SK-N-SH treated with all-trans-retinoic acid at 6 μM for 48 hours (cell line): Measurements from ENCODE around the gene GPSM1.

ENCODE experiments used
- ATAC-seq: fragments of 200-7000 bp; cut with Tn5 transposase; 3 replicates; pipeline ENCODE4 v1.9.1; 2020; ENCODE audit warnings: mild to moderate bottlenecking, moderate library complexity
- ARNTL ChIP-seq: fragments of 450-650 bp; formaldehyde crosslinking; IDR thresholded peaks from 2 replicates; pipeline ENCODE4 v1.5.0; 2020; ENCODE audit warnings: low read depth, mild to moderate bottlenecking, moderate library complexity, borderline replicate concordance
- BACH2 ChIP-seq: fragments of 250-450 bp; sonication (Bioruptor Pico); IDR thresholded peaks from 2 replicates; pipeline ENCODE4 v1.9.0; 2021; ENCODE audit warnings: mild to moderate bottlenecking, borderline replicate concordance
- CREB5 ChIP-seq: fragments of 250-450 bp; sonication (Bioruptor Pico); IDR thresholded peaks from 2 replicates; pipeline ENCODE4 v1.5.1; 2020; ENCODE audit warnings: low read depth, mild to moderate bottlenecking, moderate library complexity
- CSDC2 ChIP-seq: fragments of 250-450 bp; sonication (Bioruptor Pico); IDR thresholded peaks from 2 replicates; pipeline ENCODE4 v1.5.0; 2020; ENCODE audit warnings: mild to moderate bottlenecking, moderate library complexity
- ESRRG ChIP-seq: fragments of 250-450 bp; sonication (Bioruptor Pico); IDR thresholded peaks from 2 replicates; pipeline ENCODE4 v1.6.1; 2021; ENCODE audit warnings: mild to moderate bottlenecking
- GLIS3 ChIP-seq: fragments of 250-450 bp; sonication (Bioruptor Pico); IDR thresholded peaks from 2 replicates; pipeline ENCODE4 v1.5.0; 2020; ENCODE audit warnings: mild to moderate bottlenecking, moderate library complexity
- ISL1 ChIP-seq: fragments of 250-450 bp; sonication (Bioruptor Pico); IDR thresholded peaks from 2 replicates; pipeline ENCODE4 v2.1.2; 2022; ENCODE audit warnings: mild to moderate bottlenecking, moderate library complexity
- OSR1 ChIP-seq: fragments of 250-450 bp; sonication (Bioruptor Pico); IDR thresholded peaks from 2 replicates; pipeline ENCODE4 v1.8.0; 2022; ENCODE audit warnings: moderate library complexity, mild to moderate bottlenecking, inconsistent platforms
- PPARA ChIP-seq: fragments of 250-450 bp; sonication (Bioruptor Pico); IDR thresholded peaks from 2 replicates; pipeline ENCODE4 v1.5.0; 2020; ENCODE audit warnings: mild to moderate bottlenecking, borderline replicate concordance
- RARB ChIP-seq: fragments of 250-450 bp; sonication (Bioruptor Pico); IDR thresholded peaks from 2 replicates; pipeline ENCODE4 v1.8.0; 2021; ENCODE audit warnings: mild to moderate bottlenecking, moderate library complexity
- SNAI2 ChIP-seq: fragments of 250-450 bp; sonication (Bioruptor Pico); IDR thresholded peaks from 2 replicates; pipeline ENCODE4 v1.5.0; 2020; ENCODE audit warnings: mild to moderate bottlenecking, moderate library complexity
- TCF4 ChIP-seq: fragments of 250-450 bp; sonication (Bioruptor Pico); IDR thresholded peaks from 2 replicates; pipeline ENCODE4 v1.8.0; 2021; ENCODE audit warnings: mild to moderate bottlenecking, moderate library complexity, borderline replicate concordance
- TOX ChIP-seq: fragments of 250-450 bp; sonication (Bioruptor Pico); IDR thresholded peaks from 2 replicates; pipeline ENCODE4 v1.8.0; 2021; ENCODE audit warnings: mild to moderate bottlenecking, moderate library complexity, borderline replicate concordance
- ZC3H10 ChIP-seq: fragments of 250-450 bp; sonication (Bioruptor Pico); IDR thresholded peaks from 2 replicates; pipeline ENCODE4 v1.5.1; 2021; ENCODE audit warnings: mild to moderate bottlenecking, moderate library complexity
- ZNF565 ChIP-seq: fragments of 450-650 bp; formaldehyde crosslinking; conservative IDR thresholded peaks from 2 replicates; pipeline ENCODE4 v1.5.0; 2020; ENCODE audit warnings: low read depth, mild to moderate bottlenecking, moderate library complexity
- ZNF70 ChIP-seq: fragments of 450-650 bp; formaldehyde crosslinking; IDR thresholded peaks from 2 replicates; pipeline ENCODE4 v1.5.0; 2020; ENCODE audit warnings: mild to moderate bottlenecking, moderate library complexity
- ZNF8 ChIP-seq: fragments of 450-650 bp; formaldehyde crosslinking; IDR thresholded peaks from 2 replicates; pipeline ENCODE4 v1.5.0; 2020; ENCODE audit warnings: mild to moderate bottlenecking, moderate library complexity
- TF ChIP-seq, protein P1 (sequence below): fragments of 250-450 bp; sonication (Bioruptor Pico); IDR thresholded peaks from 2 replicates; pipeline ENCODE4 v1.8.0; 2020; ENCODE audit warnings: mild to moderate bottlenecking, moderate library complexity, borderline replicate concordance
- TF ChIP-seq, protein P2 (sequence below): fragments of 250-450 bp; sonication (Bioruptor Pico); IDR thresholded peaks from 2 replicates; pipeline ENCODE4 v1.8.0; 2021; ENCODE audit warnings: low read depth, mild to moderate bottlenecking, moderate library complexity, borderline replicate concordance
- TF ChIP-seq, protein P3 (sequence below): fragments of 250-450 bp; sonication (Bioruptor Pico); IDR thresholded peaks from 2 replicates; pipeline ENCODE4 v1.5.1; 2021; ENCODE audit warnings: mild to moderate bottlenecking, moderate library complexity

The GPSM1 gene

GRCh38 chr9:136306211-136307208 lies 20.8 kb upstream of the GPSM1 start:
- TF ChIP-seq BACH2 (CRISPR knock-in tag) (no peak), RARB (CRISPR knock-in tag) (no peak), OSR1 (CRISPR knock-in tag) (no peak), SNAI2 (CRISPR knock-in tag) (no peak), CREB5 (no peak), TCF4 (CRISPR knock-in tag) (no peak), ESRRG (CRISPR knock-in tag) (no peak), ZNF70 (no peak), ZNF565 (CRISPR knock-in tag) (no peak), GLIS3 (CRISPR knock-in tag) (no peak), ARNTL (CRISPR knock-in tag) (no peak)
- TF ChIP-seq, protein P1, sequence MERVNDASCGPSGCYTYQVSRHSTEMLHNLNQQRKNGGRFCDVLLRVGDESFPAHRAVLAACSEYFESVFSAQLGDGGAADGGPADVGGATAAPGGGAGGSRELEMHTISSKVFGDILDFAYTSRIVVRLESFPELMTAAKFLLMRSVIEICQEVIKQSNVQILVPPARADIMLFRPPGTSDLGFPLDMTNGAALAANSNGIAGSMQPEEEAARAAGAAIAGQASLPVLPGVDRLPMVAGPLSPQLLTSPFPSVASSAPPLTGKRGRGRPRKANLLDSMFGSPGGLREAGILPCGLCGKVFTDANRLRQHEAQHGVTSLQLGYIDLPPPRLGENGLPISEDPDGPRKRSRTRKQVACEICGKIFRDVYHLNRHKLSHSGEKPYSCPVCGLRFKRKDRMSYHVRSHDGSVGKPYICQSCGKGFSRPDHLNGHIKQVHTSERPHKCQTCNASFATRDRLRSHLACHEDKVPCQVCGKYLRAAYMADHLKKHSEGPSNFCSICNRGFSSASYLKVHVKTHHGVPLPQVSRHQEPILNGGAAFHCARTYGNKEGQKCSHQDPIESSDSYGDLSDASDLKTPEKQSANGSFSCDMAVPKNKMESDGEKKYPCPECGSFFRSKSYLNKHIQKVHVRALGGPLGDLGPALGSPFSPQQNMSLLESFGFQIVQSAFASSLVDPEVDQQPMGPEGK (CRISPR knock-in tag) = no peak
- TF ChIP-seq, protein P2, sequence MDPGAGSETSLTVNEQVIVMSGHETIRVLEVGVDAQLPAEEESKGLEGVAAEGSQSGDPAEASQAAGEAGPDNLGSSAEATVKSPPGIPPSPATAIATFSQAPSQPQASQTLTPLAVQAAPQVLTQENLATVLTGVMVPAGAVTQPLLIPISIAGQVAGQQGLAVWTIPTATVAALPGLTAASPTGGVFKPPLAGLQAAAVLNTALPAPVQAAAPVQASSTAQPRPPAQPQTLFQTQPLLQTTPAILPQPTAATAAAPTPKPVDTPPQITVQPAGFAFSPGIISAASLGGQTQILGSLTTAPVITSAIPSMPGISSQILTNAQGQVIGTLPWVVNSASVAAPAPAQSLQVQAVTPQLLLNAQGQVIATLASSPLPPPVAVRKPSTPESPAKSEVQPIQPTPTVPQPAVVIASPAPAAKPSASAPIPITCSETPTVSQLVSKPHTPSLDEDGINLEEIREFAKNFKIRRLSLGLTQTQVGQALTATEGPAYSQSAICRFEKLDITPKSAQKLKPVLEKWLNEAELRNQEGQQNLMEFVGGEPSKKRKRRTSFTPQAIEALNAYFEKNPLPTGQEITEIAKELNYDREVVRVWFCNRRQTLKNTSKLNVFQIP (CRISPR knock-in tag) = no peak

DNA sequence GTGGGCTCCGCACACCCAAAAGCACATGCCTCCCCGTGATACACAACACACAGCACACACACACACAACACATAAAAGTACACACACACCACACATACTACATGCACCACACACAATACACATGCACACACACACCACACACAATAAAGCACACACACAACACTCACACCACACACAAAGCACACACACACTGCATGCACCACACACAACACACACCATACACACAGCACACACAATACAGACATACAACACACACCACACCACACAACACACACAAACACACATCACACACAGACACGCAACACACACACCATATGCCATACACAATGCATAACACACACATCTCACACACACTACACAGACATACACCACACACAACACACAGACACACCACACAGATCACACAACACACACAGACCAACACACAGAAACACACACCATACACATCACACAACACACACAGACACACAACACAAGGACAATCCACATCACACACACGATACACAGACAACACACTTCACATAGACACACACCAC lies 20.1 kb upstream of the GPSM1 start:
- ATAC-seq = no peak
- no peak for TF ChIP-seq TOX (CRISPR knock-in tag)
- TF ChIP-seq CSDC2 = no peak
- TF ChIP-seq GLIS3 (CRISPR knock-in tag) = no peak
- TF ChIP-seq, protein P1 (CRISPR knock-in tag) = no peak
- TF ChIP-seq ZNF565 (CRISPR knock-in tag) = no peak
- no peak for TF ChIP-seq ZNF8 (CRISPR knock-in tag)
- no peak for TF ChIP-seq ISL1 (CRISPR knock-in tag)
- no peak for TF ChIP-seq ZC3H10
- TF ChIP-seq, protein P3, sequence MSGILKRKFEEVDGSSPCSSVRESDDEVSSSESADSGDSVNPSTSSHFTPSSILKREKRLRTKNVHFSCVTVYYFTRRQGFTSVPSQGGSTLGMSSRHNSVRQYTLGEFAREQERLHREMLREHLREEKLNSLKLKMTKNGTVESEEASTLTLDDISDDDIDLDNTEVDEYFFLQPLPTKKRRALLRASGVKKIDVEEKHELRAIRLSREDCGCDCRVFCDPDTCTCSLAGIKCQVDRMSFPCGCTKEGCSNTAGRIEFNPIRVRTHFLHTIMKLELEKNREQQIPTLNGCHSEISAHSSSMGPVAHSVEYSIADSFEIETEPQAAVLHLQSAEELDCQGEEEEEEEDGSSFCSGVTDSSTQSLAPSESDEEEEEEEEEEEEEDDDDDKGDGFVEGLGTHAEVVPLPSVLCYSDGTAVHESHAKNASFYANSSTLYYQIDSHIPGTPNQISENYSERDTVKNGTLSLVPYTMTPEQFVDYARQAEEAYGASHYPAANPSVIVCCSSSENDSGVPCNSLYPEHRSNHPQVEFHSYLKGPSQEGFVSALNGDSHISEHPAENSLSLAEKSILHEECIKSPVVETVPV (CRISPR knock-in tag) = no peak
- TF ChIP-seq PPARA (CRISPR knock-in tag) = no peak
- TF ChIP-seq, all 23 proteins: peak for 0

More at GRCh38 chr9:136306211-136307208, 20.8 kb upstream of the GPSM1 start:
- ATAC-seq = peak; percentile 35
